PC-9 (cell line): Measurements from ENCODE around the gene TRIM6.

Experiments
- CTCF ChIP-seq: fragments of 200-600 bp; sonication (generic); conservative IDR thresholded peaks from 2 replicates; pipeline ENCODE4 v1.6.1; 2017; ENCODE audit warnings: mixed run types, antibody characterized with exemption, mild to moderate bottlenecking, moderate library complexity
- EZH2 ChIP-seq: fragments of 200-600 bp; sonication (generic); IDR thresholded peaks from 2 replicates; pipeline ENCODE4 v1.8.0; 2017; ENCODE audit warnings: antibody characterized with exemption, low read depth

- TF ChIP-seq CTCF (no peak), EZH2 (no peak)
Measured at GRCh38 chr11:5625281-5625680, 28.8 kb downstream of the TRIM6 start.
